GM19023 (cell line): Measurements from ENCODE around the gene NT5E.

ENCODE experiments used
- ATAC-seq: cut with Tn5 transposase; IDR thresholded peaks from one replicate; pipeline ENCODE4 v1.9.1; 2021; ENCODE audit warnings: mild to moderate bottlenecking, moderate library complexity; ENCODE audit not compliant: unreplicated experiment

NT5E gene

GRCh38 chr6:85421181-85421580 is 28.7 kb upstream of the NT5E start:
- no peak for ATAC-seq

- ATAC-seq: no peak
Observed at GRCh38 chr6:85421972-85422371, 27.9 kb upstream of the NT5E start.

- no peak for ATAC-seq
Observed at GRCh38 chr6:85422996-85423395, 26.9 kb upstream of the NT5E start.

DNA sequence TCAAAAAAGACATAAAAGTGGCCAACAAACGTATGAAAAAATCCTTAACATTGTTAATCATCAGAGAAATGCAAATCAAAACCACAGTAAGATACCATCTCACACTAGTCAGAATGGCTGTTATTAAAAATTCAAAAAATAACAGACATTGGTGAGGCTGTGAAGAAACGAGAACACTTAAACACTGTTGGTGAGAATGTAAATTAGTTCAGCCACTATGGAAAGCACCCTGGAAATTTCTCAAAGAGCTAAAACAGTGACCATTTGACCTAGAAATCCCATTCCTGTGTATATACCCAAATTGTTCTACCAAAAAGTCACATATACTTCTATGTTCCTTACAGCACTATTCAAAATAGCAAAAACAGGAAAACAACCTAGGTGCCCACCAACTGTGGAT is 24.9 kb upstream of the NT5E start:
- peak; percentile 59 for ATAC-seq

- ATAC-seq: no peak
Observed at GRCh38 chr6:85425997-85426396, 23.9 kb upstream of the NT5E start.

GRCh38 chr6:85428486-85428885 is 21.4 kb upstream of the NT5E start:
- ATAC-seq: no peak

DNA sequence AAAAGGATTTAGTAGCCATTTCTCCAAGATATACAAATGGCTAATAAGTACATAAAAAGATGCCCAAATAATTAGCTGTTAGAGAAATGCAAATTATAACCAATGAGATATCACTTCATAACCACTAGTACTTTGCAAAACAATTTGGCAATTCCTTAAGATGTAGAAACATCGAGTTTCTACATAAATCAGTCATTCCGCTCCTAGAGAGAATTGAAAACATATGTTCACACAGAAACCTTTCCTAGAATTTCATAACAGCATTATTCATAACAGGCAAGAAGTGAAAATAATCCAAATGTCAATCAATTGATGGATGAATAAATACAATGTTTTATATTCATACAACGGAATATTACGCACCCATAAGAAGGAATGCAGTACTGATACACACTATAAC is 20.5 kb upstream of the NT5E start:
- ATAC-seq: no peak

GRCh38 chr6:85431271-85431670 is 18.6 kb upstream of the NT5E start:
- no peak for ATAC-seq

DNA sequence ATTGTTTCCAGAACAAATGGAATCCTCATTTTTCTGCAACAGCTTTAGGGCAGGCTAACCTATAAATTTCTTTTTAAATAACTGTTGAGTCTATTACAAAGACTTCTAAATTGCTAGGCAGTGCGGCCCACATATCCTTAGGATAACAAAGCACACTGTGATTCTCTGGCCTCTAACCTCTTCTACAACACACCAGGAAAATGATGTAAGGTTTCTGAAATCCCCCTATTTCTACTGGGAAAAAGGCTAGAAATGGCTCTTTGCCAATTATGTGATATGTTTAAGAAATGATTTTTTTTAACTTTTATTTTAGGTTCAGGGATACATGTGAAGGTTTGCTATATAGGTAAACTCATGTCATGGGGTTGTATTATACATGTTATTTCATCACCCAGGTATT is 17.3 kb upstream of the NT5E start:
- ATAC-seq: no peak

DNA sequence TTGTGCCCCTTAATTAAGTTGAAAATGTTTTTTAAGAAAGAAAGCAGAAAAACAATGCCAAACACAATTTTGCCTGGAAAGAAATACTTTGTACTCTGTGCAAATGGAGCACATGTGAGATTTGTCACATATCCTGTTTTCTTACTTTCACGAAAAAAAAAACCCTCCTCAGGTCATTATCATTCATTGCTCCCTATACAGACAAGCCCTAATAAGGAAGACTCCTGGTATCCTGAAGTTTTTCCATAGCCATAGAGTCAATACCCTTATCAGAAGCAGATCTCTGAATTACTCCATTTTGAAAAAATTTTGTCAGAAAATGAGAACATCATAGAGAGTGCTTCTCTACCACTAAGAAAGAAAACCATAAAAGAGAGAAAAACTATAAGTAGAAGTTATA is 14.0 kb upstream of the NT5E start:
- ATAC-seq: no peak

DNA sequence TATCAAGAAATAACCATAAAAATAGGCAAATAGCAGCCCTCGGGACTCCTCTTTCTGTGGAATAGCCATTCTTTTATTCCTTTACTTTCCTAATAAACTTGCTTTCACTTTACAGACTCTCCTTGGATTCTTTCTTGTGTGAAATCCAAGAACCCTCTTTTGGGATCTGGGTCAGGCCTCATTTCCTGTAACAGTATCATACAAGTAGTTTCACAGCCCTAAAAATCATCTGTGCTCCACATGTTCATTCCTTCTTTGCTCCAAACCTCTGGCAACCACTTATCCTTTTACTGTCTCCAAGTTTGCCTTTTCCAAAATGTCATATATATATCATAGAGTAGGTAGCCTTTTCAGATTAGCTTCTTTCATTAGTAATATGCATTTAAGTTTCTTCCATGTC is 13.5 kb upstream of the NT5E start:
- no peak for ATAC-seq

DNA sequence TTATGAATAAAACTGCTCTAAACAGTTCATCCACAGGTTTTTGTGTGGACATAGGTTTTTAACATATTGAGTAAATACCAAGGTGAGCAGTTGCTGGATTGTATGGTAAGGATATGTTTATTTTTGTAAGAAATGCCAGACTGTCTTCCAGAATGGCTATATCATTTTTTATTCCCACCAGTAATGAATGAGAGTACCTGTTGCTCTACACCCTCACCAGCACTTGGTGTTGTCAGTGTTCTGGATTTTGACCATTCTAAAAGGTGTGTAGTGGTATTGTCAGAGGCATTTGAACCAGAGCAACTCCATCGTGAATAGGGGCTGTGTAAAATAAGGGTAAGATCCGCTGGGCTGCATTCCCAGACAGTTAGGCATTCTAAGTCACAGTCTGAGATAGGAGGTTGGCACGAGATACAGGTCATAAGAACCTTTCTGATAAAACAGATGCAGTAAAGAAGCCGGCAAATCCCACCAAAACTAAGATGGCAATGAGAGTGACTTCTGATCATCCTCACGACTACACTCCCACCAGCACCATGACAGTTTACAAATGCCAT is 12.9 kb upstream of the NT5E start:
- ATAC-seq: no peak

GRCh38 chr6:85443349-85444117 is 6.3 kb upstream of the NT5E start:
- ATAC-seq: no peak

DNA sequence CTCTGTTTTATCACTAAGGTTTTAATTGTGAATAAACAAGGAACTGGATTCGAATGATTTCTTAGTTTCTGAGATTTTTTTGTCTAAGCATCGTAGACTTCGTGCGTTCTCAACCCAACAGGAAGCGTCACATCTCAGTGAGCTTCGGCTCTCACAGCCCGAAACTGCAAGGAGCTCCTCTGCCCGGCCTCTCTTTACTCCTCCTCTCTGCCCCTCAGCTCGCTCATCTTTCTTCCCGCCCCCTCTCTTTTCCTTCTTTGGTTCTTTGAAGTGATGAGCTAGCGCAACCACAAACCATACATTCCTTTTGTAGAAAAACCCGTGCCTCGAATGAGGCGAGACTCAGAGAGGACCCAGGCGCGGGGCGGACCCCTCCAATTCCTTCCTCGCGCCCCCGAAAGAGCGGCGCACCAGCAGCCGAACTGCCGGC is 480 bp upstream of the NT5E start:
- peak; percentile 64 for ATAC-seq

GRCh38 chr6:85451565-85452306 is 1.9 kb downstream of the NT5E start:
- ATAC-seq: no peak

DNA sequence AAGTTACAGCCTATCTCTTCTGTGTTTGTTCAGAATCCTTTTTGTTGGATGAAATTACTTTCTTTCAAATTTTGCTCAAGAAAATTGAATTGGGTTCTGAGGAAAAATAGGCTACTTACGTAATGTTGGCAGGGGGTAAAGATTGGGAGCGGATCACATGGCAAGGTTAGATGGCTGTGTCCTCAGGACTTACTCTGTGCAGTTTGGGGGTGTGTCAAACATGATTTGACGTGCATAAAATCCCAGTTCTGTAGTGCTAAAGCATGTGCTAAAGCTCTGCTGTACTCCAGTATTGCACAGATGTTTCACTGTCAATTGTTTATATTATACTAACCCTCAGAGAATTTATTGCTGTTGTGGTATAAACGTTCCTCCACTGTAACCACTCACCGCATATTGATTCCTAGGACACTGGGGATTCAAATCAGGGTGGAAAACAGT is 2.6 kb downstream of the NT5E start:
- no peak for ATAC-seq

GRCh38 chr6:85453052-85453451 is 3.2 kb downstream of the NT5E start:
- no peak for ATAC-seq

DNA sequence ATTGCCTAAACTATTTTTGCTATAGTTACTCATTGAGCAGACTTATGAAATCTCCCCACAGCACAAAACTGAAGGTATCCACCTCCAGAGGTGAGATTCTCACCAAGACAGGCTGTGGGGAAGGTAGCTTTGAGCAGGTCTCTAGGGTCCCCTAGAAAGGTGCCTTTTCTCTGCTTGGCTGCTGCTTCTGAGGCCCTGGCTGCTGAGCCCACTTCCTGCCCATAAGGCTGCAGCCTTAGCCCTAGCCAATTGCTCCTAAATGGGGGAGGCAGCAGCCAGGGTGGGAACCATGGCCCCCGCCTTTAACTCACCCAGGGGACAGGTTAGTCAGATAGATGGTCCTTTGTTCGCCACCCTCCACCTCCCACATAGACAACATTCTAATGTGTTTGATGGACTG is 3.6 kb downstream of the NT5E start:
- no peak for ATAC-seq

GRCh38 chr6:85455471-85456026 is 5.7 kb downstream of the NT5E start:
- ATAC-seq: no peak

GRCh38 chr6:85456782-85457181 is 6.9 kb downstream of the NT5E start:
- no peak for ATAC-seq

DNA sequence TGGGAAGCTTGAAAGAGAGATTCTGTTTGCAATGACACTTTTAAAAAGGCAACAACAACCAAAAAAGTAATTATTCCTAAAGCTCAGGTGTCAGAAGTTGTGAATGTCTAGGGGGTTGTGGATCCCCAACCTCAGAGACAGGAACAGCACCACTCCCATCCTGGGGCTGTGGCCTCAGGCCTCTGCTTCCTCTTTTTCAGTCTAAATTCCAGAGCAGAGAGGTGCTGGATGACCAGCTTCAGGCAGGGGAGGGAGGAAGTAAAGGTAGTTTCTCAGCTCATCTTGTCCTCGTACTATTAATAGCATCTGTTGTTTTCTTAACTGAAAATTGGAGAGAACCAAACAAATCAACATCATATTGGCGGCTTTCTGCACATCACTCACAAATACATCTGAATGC is 8.3 kb downstream of the NT5E start:
- ATAC-seq: no peak

DNA sequence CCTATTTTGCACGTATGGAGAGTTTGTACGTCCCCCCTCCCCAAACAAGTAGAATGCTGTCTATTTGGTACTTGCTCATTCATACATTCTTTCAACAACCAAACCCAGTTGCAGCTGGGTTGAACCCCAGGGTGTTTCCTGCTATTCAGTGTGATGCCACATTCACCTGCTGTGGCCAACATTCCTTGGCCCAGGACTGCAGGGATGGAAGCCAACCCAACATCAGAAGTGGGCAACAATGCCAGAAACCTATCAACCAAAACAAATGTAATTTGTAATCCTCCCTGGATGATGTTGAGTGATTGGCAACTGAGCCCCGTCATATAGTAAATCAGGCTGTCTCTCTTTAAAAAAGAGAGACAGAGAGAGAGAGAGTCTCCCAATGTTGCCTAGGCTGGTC is 8.9 kb downstream of the NT5E start:
- no peak for ATAC-seq
